Keratinocyte (primary cell): ENCODE results near the gene IGFLR1. TPM values are rescaled to one million over a fixed set of nuclear protein-coding genes. Genes with fewer than 3 reads are reported as not detected.

Experiments
- DNase-seq: peaks from one replicate; pipeline ENCODE4 v3.0.0-alpha.2; 2011; ENCODE audit warnings: low read depth, missing footprints, low spot score
- FAIRE-seq: peaks from 2 replicates; lab custom pipeline; 2011; peaks lifted over from hg19 to GRCh38; lab: Jason Lieb, UNC
- H2AFZ ChIP-seq: 2 replicates; pipeline ENCODE4 v1.6.0; 2012; ENCODE audit warnings: low read length, control low read depth, inconsistent platforms; ENCODE audit not compliant: control insufficient read depth
- H3K27ac ChIP-seq: 2 replicates; pipeline ENCODE4 v1.5.1; 2011; ENCODE audit warnings: low read length; ENCODE audit not compliant: control insufficient read depth, insufficient read depth
- H3K27me3 ChIP-seq: 3 replicates; pipeline ENCODE4 v1.6.0; 2011; ENCODE audit warnings: low read length; ENCODE audit not compliant: control insufficient read depth, insufficient read depth; ENCODE audit errors: extremely low read depth
- H3K36me3 ChIP-seq, 2 experiments: 2 replicates in 1 of 2; 3 replicates in 1 of 2; pipeline ENCODE4 v1.5.1; 2011; ENCODE audit warnings: low read length in 2 of 2, mild to moderate bottlenecking in 1 of 2; ENCODE audit not compliant: control insufficient read depth in 2 of 2, insufficient read depth in 2 of 2; ENCODE audit errors: extremely low read depth in 1 of 2
- H3K4me1 ChIP-seq: 3 replicates; pipeline ENCODE4 v1.5.1; 2011; ENCODE audit warnings: low read length; ENCODE audit not compliant: control insufficient read depth, insufficient read depth; ENCODE audit errors: extremely low read depth
- H3K4me2 ChIP-seq: 3 replicates; pipeline ENCODE4 v1.6.0; 2011; ENCODE audit warnings: low read depth, low read length; ENCODE audit not compliant: control insufficient read depth, insufficient read depth; ENCODE audit errors: extremely low read depth
- H3K4me3 ChIP-seq, 3 experiments: fragments of 200-600 bp in 1 of 3; sonication (generic) in 1 of 3; 2 replicates in 2 of 3; 3 replicates in 1 of 3; pipeline ENCODE4 v1.5.1; 2011 to 2016; ENCODE audit warnings: low read length in 3 of 3, mild to moderate bottlenecking in 3 of 3, control low read depth in 2 of 3, inconsistent platforms in 1 of 3, low read depth in 1 of 3, mixed read lengths in 1 of 3, mixed run types in 1 of 3, moderate library complexity in 1 of 3; ENCODE audit not compliant: control insufficient read depth in 2 of 3, insufficient read depth in 2 of 3; ENCODE audit errors: extremely low read depth in 1 of 3
- H3K79me2 ChIP-seq: 2 replicates; pipeline ENCODE4 v1.6.0; 2012; ENCODE audit warnings: low read length; ENCODE audit not compliant: control insufficient read depth, insufficient read depth
- H3K9ac ChIP-seq: 3 replicates; pipeline ENCODE4 v1.6.0; 2011; ENCODE audit warnings: low read length; ENCODE audit not compliant: control insufficient read depth, insufficient read depth; ENCODE audit errors: extremely low read depth
- H3K9me1 ChIP-seq: 3 replicates; pipeline ENCODE4 v1.6.0; 2011; ENCODE audit warnings: low read length; ENCODE audit not compliant: control insufficient read depth, insufficient read depth; ENCODE audit errors: extremely low read depth
- H3K9me3 ChIP-seq: 2 replicates; pipeline ENCODE4 v1.5.1; 2012; ENCODE audit warnings: low read depth, low read length; ENCODE audit not compliant: control insufficient read depth
- H4K20me1 ChIP-seq: 3 replicates; pipeline ENCODE4 v1.6.0; 2011; ENCODE audit warnings: low read length; ENCODE audit not compliant: control insufficient read depth, insufficient read depth; ENCODE audit errors: extremely low read depth
- CTCF ChIP-seq, 3 experiments: IDR thresholded peaks in 1 of 3; conservative IDR thresholded peaks in 1 of 3; optimal IDR thresholded peaks in 1 of 3; 2 replicates in 2 of 3; 3 replicates in 1 of 3; pipeline versions ENCODE3 to v1.5.1; 2011; ENCODE audit warnings: low read length in 3 of 3, mild to moderate bottlenecking in 3 of 3, moderate library complexity in 2 of 3, control low read depth in 1 of 3, inconsistent platforms in 1 of 3; ENCODE audit not compliant: insufficient read depth in 2 of 3; ENCODE audit errors: extremely low read depth in 1 of 3
- EZH2 ChIP-seq: IDR thresholded peaks from one replicate; pipeline ENCODE4 v1.6.1; 2012; ENCODE audit warnings: inconsistent platforms, mild to moderate bottlenecking, low read length, moderate library complexity
- dilution Hi-C: fragments of 300-500 bp; cut with MboI; formaldehyde crosslinking; loops from one replicate; pipeline ENCODE4 v1.7.0; 2020; ENCODE audit warnings: low sequenced_read_pairs; ENCODE audit not compliant: extremely low pct_ligation_motif_present
- polyA plus RNA-seq, 5 experiments: library from polyadenylated mRNA; depleted of rRNA in 3 of 5; stranded (reverse) in 3 of 5; stranded (forward) in 1 of 5; unstranded in 1 of 5; fragments of >200 nt; gene quantifications; 1 replicate in 1 of 5; 2 replicates in 3 of 5; 3 replicates in 1 of 5; pipeline versions ENCODE4 v1.2.1 to v1.2.3, GENCODE V29; 2011 to 2012; ENCODE audit warnings: missing spikeins in 2 of 5, low read depth in 1 of 5, low replicate concordance in 1 of 5

Gene IGFLR1
- polyA plus RNA-seq, 1 donor (not counting 4 experiments of a cell fraction or from before 2014, with no cell fraction given): 0.34 TPM

GRCh38 chr19:35733180-35734125 lies 8.8 kb downstream of the IGFLR1 start:
- no peak overlapping the region for H3K27ac ChIP-seq
- peaks cover 2% of the 10 kb centered on the region for H3K79me2 ChIP-seq
- FAIRE-seq (no peak), DNase-seq (no peak)
- H3K27me3 ChIP-seq: no peaks in the 10 kb centered on the region
- H2AFZ ChIP-seq: no peak overlapping the region
- peaks cover 6% of the 10 kb centered on the region for H4K20me1 ChIP-seq
- H3K4me2 ChIP-seq: no peak overlapping the region
- dilution Hi-C loops: no loop called here
- no peak overlapping the region for H3K4me3 ChIP-seq
- peaks cover 66 to 75% of the 10 kb centered on the region in 2 experiments for H3K36me3 ChIP-seq
- H3K9me1 ChIP-seq: no peaks in the 10 kb centered on the region
- no peaks in the 10 kb centered on the region for H3K4me1 ChIP-seq
- no peaks in the 10 kb centered on the region for H3K9me3 ChIP-seq
- TF ChIP-seq CTCF (optimal IDR thresholded peaks at IDR 0.05 in 1 of 3, IDR thresholded peaks at IDR 0.05 in 1 of 3, conservative IDR thresholded peaks at IDR 0.05 in 1 of 3; ENCODE audit: extremely low read depth in 1 of 3, insufficient read depth in 2 of 3, low read length in 3 of 3) (no peak), EZH2 (no peak)
- no peak overlapping the region for H3K9ac ChIP-seq

DNA sequence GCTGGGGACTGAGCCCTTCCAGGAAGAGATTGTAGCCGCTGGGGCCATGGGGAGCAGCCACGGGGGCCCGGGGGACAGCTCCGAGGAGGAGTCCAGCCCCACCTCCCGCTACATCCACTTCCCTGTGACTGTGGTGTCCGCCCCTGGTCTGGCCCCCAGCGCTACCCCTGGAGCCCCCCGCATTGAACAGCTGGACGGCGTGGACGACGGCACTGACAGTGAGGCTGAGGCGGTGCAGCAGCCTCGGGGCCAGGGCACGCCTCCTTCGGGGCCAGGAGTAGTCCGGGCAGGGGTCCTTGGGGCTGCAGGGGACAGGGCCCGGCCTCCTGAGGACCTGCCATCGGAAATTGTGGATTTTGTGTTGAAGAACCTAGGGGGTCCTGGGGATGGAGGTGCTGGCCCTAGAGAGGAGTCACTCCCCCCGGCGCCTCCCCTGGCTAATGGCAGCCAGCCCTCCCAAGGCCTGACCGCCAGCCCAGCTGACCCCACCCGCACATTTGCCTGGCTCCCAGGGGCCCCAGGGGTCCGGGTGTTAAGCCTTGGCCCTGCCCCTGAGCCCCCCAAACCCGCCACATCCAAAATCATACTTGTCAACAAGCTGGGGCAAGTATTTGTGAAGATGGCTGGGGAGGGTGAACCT lies 9.6 kb downstream of the IGFLR1 start:
- H3K27me3 ChIP-seq: no peaks in the 10 kb centered on the region
- no peak for DNase-seq
- no peaks in the 10 kb centered on the region for H3K9me1 ChIP-seq
- no peak overlapping the region for H3K27ac ChIP-seq
- H3K4me2 ChIP-seq: no peak overlapping the region
- peaks cover 6% of the 10 kb centered on the region for H4K20me1 ChIP-seq
- peaks cover 2% of the 10 kb centered on the region for H3K79me2 ChIP-seq
- H3K4me1 ChIP-seq: no peaks in the 10 kb centered on the region
- dilution Hi-C loops: no loop called here
- no peak for FAIRE-seq
- H3K9me3 ChIP-seq: no peaks in the 10 kb centered on the region
- no peak for TF ChIP-seq CTCF (optimal IDR thresholded peaks at IDR 0.05 in 1 of 3, IDR thresholded peaks at IDR 0.05 in 1 of 3, conservative IDR thresholded peaks at IDR 0.05 in 1 of 3; ENCODE audit: extremely low read depth in 1 of 3, insufficient read depth in 2 of 3, low read length in 3 of 3)
- no peak for TF ChIP-seq EZH2
- H3K36me3 ChIP-seq: peaks cover 67 to 73% of the 10 kb centered on the region in 2 experiments
- no peak overlapping the region for H3K9ac ChIP-seq
- no peak overlapping the region for H3K4me3 ChIP-seq
- no peak overlapping the region for H2AFZ ChIP-seq
